Lower leg skin (tissue), 3 donors: ENCODE data around the gene MEF2C.

Experiments used
- CTCF ChIP-seq, 3 donors: fragments of 450-650 bp; IDR thresholded peaks; one replicate each; pipeline ENCODE4 v1.5.1; 2016; ENCODE audit warnings: antibody characterized with exemption in 3 of 3, mild to moderate bottlenecking in 3 of 3, moderate library complexity in 2 of 3
- POLR2A ChIP-seq, 2 donors: fragments of 450-650 bp; IDR thresholded peaks; one replicate each; pipeline ENCODE4 v1.6.1; 2016 to 2017; ENCODE audit warnings: antibody characterized with exemption in 2 of 2, mild to moderate bottlenecking in 1 of 2, moderate library complexity in 1 of 2

- TF ChIP-seq CTCF (IDR thresholded peaks at IDR 0.05) (no peak), POLR2A (IDR thresholded peaks at IDR 0.05) (no peak)
These were observed 76.6 kb downstream of the MEF2C start for GRCh38 chr5:88806338-88806737.
